ENCODE results near the gene WDR89. TPM values are rescaled to one million over a fixed set of nuclear protein-coding genes. Genes with fewer than 3 reads are reported as not detected.
"Not testable (repeated sequence)": the region's sequence is repeated elsewhere in the genome, so short reads cannot be mapped to it uniquely, and the experiment has no call there.

WDR89 gene
- polyA plus RNA-seq, 2 of the 4 experiments (the other 2 are of a cell fraction) = 15.1 to 20.9 TPM

- DNase-seq (ENCODE audit: low read depth in 1 of 2, low spot score in 1 of 2) (no peak), ATAC-seq (no peak), FAIRE-seq (no peak)
- no peak for TF ChIP-seq EHMT2 (IDR thresholded peaks at IDR 0.05; ENCODE audit: low read depth)
- TF ChIP-seq CHD2 (IDR thresholded peaks at IDR 0.05; ENCODE audit: low read length, partially characterized antibody) = no peak
- no peak for TF ChIP-seq MYC (IDR thresholded peaks at IDR 0.05; ENCODE audit: borderline replicate concordance, low read length)
- TF ChIP-seq KDM5A (IDR thresholded peaks at IDR 0.05) = no peak
- no peak for TF ChIP-seq JUNB (IDR thresholded peaks at IDR 0.05)
- TF ChIP-seq, protein P1, sequence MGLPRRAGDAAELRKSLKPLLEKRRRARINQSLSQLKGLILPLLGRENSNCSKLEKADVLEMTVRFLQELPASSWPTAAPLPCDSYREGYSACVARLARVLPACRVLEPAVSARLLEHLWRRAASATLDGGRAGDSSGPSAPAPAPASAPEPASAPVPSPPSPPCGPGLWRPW (IDR thresholded peaks at IDR 0.05) = no peak
- no peak for TF ChIP-seq EHF (CRISPR knock-in tag; IDR thresholded peaks at IDR 0.05)
- TF ChIP-seq FOSB (CRISPR knock-in tag; IDR thresholded peaks at IDR 0.05) = no peak
- no peak for TF ChIP-seq ZC3H11A (IDR thresholded peaks at IDR 0.05)
- TF ChIP-seq HMGXB4 (CRISPR knock-in tag; IDR thresholded peaks at IDR 0.05; ENCODE audit: borderline replicate concordance) = no peak
- no peak for TF ChIP-seq TP53 (CRISPR knock-in tag; IDR thresholded peaks at IDR 0.05)
- TF ChIP-seq, protein P2, sequence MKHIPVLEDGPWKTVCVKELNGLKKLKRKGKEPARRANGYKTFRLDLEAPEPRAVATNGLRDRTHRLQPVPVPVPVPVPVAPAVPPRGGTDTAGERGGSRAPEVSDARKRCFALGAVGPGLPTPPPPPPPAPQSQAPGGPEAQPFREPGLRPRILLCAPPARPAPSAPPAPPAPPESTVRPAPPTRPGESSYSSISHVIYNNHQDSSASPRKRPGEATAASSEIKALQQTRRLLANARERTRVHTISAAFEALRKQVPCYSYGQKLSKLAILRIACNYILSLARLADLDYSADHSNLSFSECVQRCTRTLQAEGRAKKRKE (CRISPR knock-in tag; IDR thresholded peaks at IDR 0.05; ENCODE audit: low read depth) = no peak
- no peak for TF ChIP-seq FOXS1 (CRISPR knock-in tag; IDR thresholded peaks at IDR 0.05)
- no peak for TF ChIP-seq RFX5 (IDR thresholded peaks at IDR 0.05)
- TF ChIP-seq, protein P3, sequence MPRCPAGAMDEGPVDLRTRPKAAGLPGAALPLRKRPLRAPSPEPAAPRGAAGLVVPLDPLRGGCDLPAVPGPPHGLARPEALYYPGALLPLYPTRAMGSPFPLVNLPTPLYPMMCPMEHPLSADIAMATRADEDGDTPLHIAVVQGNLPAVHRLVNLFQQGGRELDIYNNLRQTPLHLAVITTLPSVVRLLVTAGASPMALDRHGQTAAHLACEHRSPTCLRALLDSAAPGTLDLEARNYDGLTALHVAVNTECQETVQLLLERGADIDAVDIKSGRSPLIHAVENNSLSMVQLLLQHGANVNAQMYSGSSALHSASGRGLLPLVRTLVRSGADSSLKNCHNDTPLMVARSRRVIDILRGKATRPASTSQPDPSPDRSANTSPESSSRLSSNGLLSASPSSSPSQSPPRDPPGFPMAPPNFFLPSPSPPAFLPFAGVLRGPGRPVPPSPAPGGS (IDR thresholded peaks at IDR 0.05) = no peak
- TF ChIP-seq NR3C1 (IDR thresholded peaks at IDR 0.05) = no peak
- 84% methylated on average over 4 of the region's 4 CpGs for WGBS (ENCODE audit: missing lambda C conversion rate)
- H3K4me3 ChIP-seq = no peak overlapping the region
- ChIA-PET POLR2A (interaction anchor here (1.0 kb wide), 1 partner anchor 81 kb away, joined by 3 read pairs; no protein-coding TSS in a partner anchor), CTCF (interaction anchor here (0.7 kb wide), 1 partner anchor 179 kb away, joined by 3 read pairs; no protein-coding TSS in a partner anchor)
- H3K4me1 ChIP-seq = no peaks in the 10 kb centered on the region
- H3K27ac ChIP-seq = no peak overlapping the region
- H3K4me2 ChIP-seq = no peak overlapping the region
- no peaks in the 10 kb centered on the region for H3K9me3 ChIP-seq
Measured at GRCh38 chr14:63624701-63625100, 17.0 kb downstream of the WDR89 start.

GRCh38 chr14:63624203-63624602 is 17.5 kb downstream of the WDR89 start:
- 89% methylated on average over 4 of the region's 4 CpGs for WGBS (ENCODE audit: missing lambda C conversion rate)
- DNase-seq (ENCODE audit: low read depth in 1 of 2, low spot score in 1 of 2) (no peak), FAIRE-seq (no peak)

GRCh38 chr14:63621975-63622374 is 19.7 kb downstream of the WDR89 start:
- H3K4me2 ChIP-seq; H3K4me3 ChIP-seq; DNase-seq (ENCODE audit: low read depth in 1 of 2, low spot score in 1 of 2); ATAC-seq; H3K27ac ChIP-seq; FAIRE-seq; POLR2A ChIA-PET; H3K9me3 ChIP-seq; H3K4me1 ChIP-seq: not testable (repeated sequence)
- 77% methylated on average over 7 of the region's 7 CpGs for WGBS (ENCODE audit: missing lambda C conversion rate)
- CTCF ChIA-PET = interaction anchor here (0.6 to 1.2 kb wide), 2 partner anchors 9 to 148 kb away, joined by 3 to 4 read pairs; no protein-coding TSS in a partner anchor

More at GRCh38 chr14:63624203-63624602, 17.5 kb downstream of the WDR89 start:
- POLR2A ChIA-PET = interaction anchor here (1.0 kb wide), 1 partner anchor 81 kb away, joined by 3 read pairs; no protein-coding TSS in a partner anchor
- CTCF ChIA-PET = no interaction called here
- no peaks in the 10 kb centered on the region for H3K9me3 ChIP-seq
- no peak for ATAC-seq
- no peak overlapping the region for H3K27ac ChIP-seq
- no peak overlapping the region for H3K4me2 ChIP-seq
- H3K4me3 ChIP-seq = no peak overlapping the region
- no peaks in the 10 kb centered on the region for H3K4me1 ChIP-seq
- TF ChIP-seq RARB (CRISPR knock-in tag; IDR thresholded peaks at IDR 0.05) (no peak), HOXA7 (CRISPR knock-in tag; IDR thresholded peaks at IDR 0.05) (no peak), ELK1 (IDR thresholded peaks at IDR 0.05; ENCODE audit: low read depth, low read length) (no peak), KDM1A (IDR thresholded peaks at IDR 0.05; ENCODE audit: low read depth) (no peak), EHMT2 (IDR thresholded peaks at IDR 0.05; ENCODE audit: low read depth) (no peak), GATA3 (IDR thresholded peaks at IDR 0.05; ENCODE audit: borderline replicate concordance) (no peak), FOXS1 (CRISPR knock-in tag; IDR thresholded peaks at IDR 0.05) (no peak), MAX (IDR thresholded peaks at IDR 0.05) (no peak), SREBF2 (IDR thresholded peaks at IDR 0.05) (no peak)
- TF ChIP-seq, protein P4, sequence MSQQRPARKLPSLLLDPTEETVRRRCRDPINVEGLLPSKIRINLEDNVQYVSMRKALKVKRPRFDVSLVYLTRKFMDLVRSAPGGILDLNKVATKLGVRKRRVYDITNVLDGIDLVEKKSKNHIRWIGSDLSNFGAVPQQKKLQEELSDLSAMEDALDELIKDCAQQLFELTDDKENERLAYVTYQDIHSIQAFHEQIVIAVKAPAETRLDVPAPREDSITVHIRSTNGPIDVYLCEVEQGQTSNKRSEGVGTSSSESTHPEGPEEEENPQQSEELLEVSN (IDR thresholded peaks at IDR 0.05; ENCODE audit: borderline replicate concordance, low read depth) = no peak
